Chondrocyte (in vitro differentiated cells): Measurements from ENCODE around the gene MKS1. TPM values are rescaled to one million over a fixed set of nuclear protein-coding genes. Genes with fewer than 3 reads are reported as not detected.

Source experiments
- DNase-seq: peaks from one replicate; pipeline ENCODE4 v3.0.0; 2021; ENCODE audit warnings: mixed read lengths, low spot score
- H3K27ac Mint-ChIP-seq: one replicate; pipeline ENCODE4 v1.8.0; 2021; ENCODE audit warnings: mild to moderate bottlenecking, moderate library complexity, mixed read lengths; ENCODE audit not compliant: unreplicated experiment
- H3K27me3 Mint-ChIP-seq: 2 replicates; pipeline ENCODE4 v1.8.0; 2021; ENCODE audit warnings: low read depth, mixed read lengths
- H3K36me3 Mint-ChIP-seq: 2 replicates; pipeline ENCODE4 v1.8.0; 2021; ENCODE audit warnings: low read depth, mixed read lengths
- H3K4me1 Mint-ChIP-seq: 2 replicates; pipeline ENCODE4 v1.8.0; 2021; ENCODE audit warnings: low read depth, mild to moderate bottlenecking, mixed read lengths
- H3K4me3 Mint-ChIP-seq: one replicate; pipeline ENCODE4 v1.8.0; 2021; ENCODE audit warnings: mild to moderate bottlenecking, moderate library complexity, mixed read lengths; ENCODE audit not compliant: unreplicated experiment
- H3K9me3 Mint-ChIP-seq: 2 replicates; pipeline ENCODE4 v1.8.0; 2021; ENCODE audit warnings: low read depth, mixed read lengths
- total RNA-seq: library from RNA; stranded (reverse); gene quantifications from 3 replicates; pipeline ENCODE4 v1.2.1, GENCODE V29; 2021
- TF ChIP-seq, protein P1 (sequence below): fragments of 200-600 bp; sonication (generic); IDR thresholded peaks from 2 replicates; pipeline ENCODE4 v1.5.0; 2021; ENCODE audit warnings: antibody characterized with exemption, mild to moderate bottlenecking, moderate library complexity

MKS1 gene
- total RNA-seq, 1 donor from 2014 or later = 11.5 TPM

DNA sequence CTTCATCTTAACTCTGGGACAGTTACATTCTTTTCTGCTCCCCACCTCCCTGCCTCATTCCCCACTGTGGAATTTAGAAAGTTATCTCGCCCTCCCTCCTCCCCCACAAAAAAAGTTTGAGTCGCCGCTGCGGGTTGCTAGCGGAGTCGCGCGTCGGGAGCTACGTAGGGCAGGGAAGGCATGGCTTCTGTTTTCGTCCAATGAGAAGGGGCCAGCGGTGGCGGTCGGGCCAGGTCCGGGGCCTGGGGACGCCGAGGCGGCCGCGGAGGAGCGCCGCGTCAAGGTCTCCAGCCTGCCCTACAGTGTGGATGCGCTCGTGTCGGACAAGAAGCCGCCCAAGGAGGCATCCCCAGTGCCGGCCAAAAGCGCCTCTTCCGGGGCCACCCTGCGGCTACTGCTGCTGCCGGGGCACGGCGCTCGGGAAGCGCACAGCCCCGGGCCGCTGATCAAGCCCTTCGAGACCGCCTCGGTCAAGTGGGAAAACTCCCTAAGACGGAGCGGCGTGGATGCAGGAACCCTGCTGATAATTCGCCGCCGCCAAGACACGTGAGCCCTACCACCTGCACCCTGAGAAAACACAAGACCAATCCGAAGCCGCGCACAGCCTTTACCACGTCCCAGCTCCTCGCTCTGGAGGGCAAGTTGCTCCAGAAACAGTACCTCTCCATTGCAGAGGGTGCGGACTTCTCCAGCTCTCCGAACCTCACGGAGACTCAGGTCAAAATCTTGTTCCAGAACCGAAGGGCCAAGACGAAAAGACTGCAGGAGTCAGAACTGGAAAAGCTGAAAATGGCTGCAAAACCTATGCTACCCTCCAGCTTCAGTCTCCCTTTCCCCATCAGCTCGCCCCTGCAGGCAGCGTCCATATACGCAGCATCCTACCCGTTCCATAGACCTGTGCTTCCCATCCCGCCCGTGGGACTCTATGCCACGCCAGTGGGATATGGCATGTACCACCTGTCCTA is 61.9 kb downstream of the MKS1 start:
- Mint-ChIP-seq H3K27me3 (peaks cover 73% of the 10 kb centered on the region), H3K36me3 (peaks cover 2% of the 10 kb centered on the region), H3K4me3 (peak overlapping the region; percentile 75), H3K27ac (no peak overlapping the region), H3K9me3 (no peaks in the 10 kb centered on the region), H3K4me1 (peaks cover 7% of the 10 kb centered on the region)
- DNase-seq = no peak
- TF ChIP-seq, protein P1, sequence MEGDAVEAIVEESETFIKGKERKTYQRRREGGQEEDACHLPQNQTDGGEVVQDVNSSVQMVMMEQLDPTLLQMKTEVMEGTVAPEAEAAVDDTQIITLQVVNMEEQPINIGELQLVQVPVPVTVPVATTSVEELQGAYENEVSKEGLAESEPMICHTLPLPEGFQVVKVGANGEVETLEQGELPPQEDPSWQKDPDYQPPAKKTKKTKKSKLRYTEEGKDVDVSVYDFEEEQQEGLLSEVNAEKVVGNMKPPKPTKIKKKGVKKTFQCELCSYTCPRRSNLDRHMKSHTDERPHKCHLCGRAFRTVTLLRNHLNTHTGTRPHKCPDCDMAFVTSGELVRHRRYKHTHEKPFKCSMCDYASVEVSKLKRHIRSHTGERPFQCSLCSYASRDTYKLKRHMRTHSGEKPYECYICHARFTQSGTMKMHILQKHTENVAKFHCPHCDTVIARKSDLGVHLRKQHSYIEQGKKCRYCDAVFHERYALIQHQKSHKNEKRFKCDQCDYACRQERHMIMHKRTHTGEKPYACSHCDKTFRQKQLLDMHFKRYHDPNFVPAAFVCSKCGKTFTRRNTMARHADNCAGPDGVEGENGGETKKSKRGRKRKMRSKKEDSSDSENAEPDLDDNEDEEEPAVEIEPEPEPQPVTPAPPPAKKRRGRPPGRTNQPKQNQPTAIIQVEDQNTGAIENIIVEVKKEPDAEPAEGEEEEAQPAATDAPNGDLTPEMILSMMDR = no peak

Other genes with a start within 250 kb of the MKS1 start
- gene VEZF1, start 231.0 kb downstream of the MKS1 start, total RNA-seq = 26.6 to 43.6 TPM (median 39.6 TPM) in 3 replicates
- gene SRSF1, start 212.0 kb downstream of the MKS1 start, total RNA-seq = 115 to 161 TPM (median 119 TPM) in 3 replicates
- gene DYNLL2, start 135.8 kb downstream of the MKS1 start, total RNA-seq = 15.7 to 17.1 TPM (median 16.0 TPM) in 3 replicates
- not detected in 3 replicates for gene OR4D1, start 70.9 kb downstream of the MKS1 start, total RNA-seq
- gene OR4D2, start 52.3 kb downstream of the MKS1 start, total RNA-seq = not detected in 3 replicates
- not detected in 3 replicates for gene EPX, start 26.5 kb downstream of the MKS1 start, total RNA-seq
- gene LPO, start 19.3 kb upstream of the MKS1 start, total RNA-seq = not detected in 3 replicates
- not detected in 3 replicates for gene MPO, start 61.7 kb upstream of the MKS1 start, total RNA-seq
- gene TSPOAP1, start 109.5 kb upstream of the MKS1 start, total RNA-seq = 1.3 to 2.0 TPM in 2 of 3 replicates, not detected in the other
- 57.4 to 71.8 TPM (median 62.9 TPM) in 3 replicates for gene SUPT4H1, start 132.9 kb upstream of the MKS1 start, total RNA-seq
- 0.10 to 0.46 TPM (median 0.15 TPM) in 3 replicates for gene RNF43, start 198.3 kb upstream of the MKS1 start, total RNA-seq